Cardiac muscle cell (in vitro differentiated cells and primary cell): Measurements from ENCODE around the gene RFTN1. TPM values are rescaled to one million over a fixed set of nuclear protein-coding genes. Genes with fewer than 3 reads are reported as not detected.

Experiments used
- DNase-seq, 2 donors: peaks; one replicate each; pipeline versions ENCODE4 v3.0.0 to v3.0.0-alpha.2; 2010 to 2017; ENCODE audit warnings: low read depth in 1 of 2, low spot score in 1 of 2
- H3K27ac ChIP-seq: fragments of 200-600 bp; sonication (generic); 2 replicates; pipeline ENCODE4 v1.5.1; 2016
- H3K27me3 ChIP-seq: fragments of 200-600 bp; sonication (generic); 2 replicates; pipeline ENCODE4 v1.6.0; 2016; ENCODE audit warnings: control low read depth
- H3K36me3 ChIP-seq: fragments of 200-600 bp; sonication (generic); 2 replicates; pipeline ENCODE4 v1.5.1; 2016; ENCODE audit warnings: control low read depth
- H3K4me1 ChIP-seq: fragments of 200-600 bp; sonication (generic); 2 replicates; pipeline ENCODE4 v1.8.1; 2017; ENCODE audit warnings: low read depth, mild to moderate bottlenecking, mixed run types
- H3K4me3 ChIP-seq: fragments of 200-600 bp; sonication (generic); 2 replicates; pipeline ENCODE4 v1.5.1; 2016; ENCODE audit warnings: mild to moderate bottlenecking
- H3K9me3 ChIP-seq: fragments of 200-600 bp; sonication (generic); 2 replicates; pipeline ENCODE4 v1.5.1; 2017; ENCODE audit warnings: low read depth, mild to moderate bottlenecking, control low read depth
- polyA plus RNA-seq: library from polyadenylated mRNA; unstranded; fragments of >200 nt; fragmentation: Nextera tagmentation; extraction: Ambion mirVana; gene quantifications from 2 replicates; pipeline ENCODE4 v1.2.1, GENCODE V29; 2016
- total RNA-seq: library from RNA; depleted of rRNA; stranded (reverse); fragments of >200 nt; gene quantifications from 2 replicates; pipeline ENCODE4 v1.2.3, GENCODE V29; 2016
- TF ChIP-seq, protein P1 (sequence below): IDR thresholded peaks from 2 replicates; pipeline ENCODE4 v1.5.1; 2012; ENCODE audit warnings: low read depth, mild to moderate bottlenecking, low read length

The RFTN1 gene
- total and polyA plus RNA-seq, 2 experiments from 2014 or later, result 30.6 to 42.4 TPM

DNA sequence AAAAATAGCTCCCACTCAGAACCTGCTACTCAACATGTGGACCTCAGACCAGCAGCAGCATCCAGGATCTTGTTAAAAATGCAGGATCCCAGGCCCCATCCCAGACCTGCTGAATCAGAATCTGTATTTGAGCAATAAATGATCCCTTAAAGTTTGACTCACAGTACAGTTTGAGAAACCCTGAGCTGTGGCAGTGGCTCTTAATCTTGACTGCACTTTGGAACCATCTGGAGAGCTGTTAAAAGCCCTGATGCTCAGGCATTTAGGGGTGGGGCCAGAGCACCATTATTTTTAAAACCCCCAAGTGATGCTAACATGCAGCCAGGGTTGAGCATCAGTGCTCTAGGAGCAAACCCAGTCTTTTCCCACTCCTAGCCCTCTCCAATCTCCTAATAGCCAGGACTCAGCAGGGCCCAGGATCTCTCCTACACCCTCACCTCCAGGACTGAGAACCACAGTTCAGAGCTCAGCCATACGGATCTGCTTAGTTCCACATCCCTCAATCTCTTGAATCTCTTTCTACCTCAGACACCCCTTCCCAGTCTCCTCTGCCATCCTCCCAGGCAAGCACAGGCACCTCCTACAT lies 10.2 kb downstream of the RFTN1 start:
- H3K4me3 ChIP-seq, result no peak overlapping the region
- no peaks in the 10 kb centered on the region for H3K36me3 ChIP-seq
- H3K9me3 ChIP-seq, result no peaks in the 10 kb centered on the region
- H3K27me3 ChIP-seq, result no peaks in the 10 kb centered on the region
- TF ChIP-seq, protein P1, sequence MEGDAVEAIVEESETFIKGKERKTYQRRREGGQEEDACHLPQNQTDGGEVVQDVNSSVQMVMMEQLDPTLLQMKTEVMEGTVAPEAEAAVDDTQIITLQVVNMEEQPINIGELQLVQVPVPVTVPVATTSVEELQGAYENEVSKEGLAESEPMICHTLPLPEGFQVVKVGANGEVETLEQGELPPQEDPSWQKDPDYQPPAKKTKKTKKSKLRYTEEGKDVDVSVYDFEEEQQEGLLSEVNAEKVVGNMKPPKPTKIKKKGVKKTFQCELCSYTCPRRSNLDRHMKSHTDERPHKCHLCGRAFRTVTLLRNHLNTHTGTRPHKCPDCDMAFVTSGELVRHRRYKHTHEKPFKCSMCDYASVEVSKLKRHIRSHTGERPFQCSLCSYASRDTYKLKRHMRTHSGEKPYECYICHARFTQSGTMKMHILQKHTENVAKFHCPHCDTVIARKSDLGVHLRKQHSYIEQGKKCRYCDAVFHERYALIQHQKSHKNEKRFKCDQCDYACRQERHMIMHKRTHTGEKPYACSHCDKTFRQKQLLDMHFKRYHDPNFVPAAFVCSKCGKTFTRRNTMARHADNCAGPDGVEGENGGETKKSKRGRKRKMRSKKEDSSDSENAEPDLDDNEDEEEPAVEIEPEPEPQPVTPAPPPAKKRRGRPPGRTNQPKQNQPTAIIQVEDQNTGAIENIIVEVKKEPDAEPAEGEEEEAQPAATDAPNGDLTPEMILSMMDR, result no peak
- peaks cover 25% of the 10 kb centered on the region for H3K4me1 ChIP-seq
- no peak for DNase-seq
- H3K27ac ChIP-seq, result no peak overlapping the region

DNA sequence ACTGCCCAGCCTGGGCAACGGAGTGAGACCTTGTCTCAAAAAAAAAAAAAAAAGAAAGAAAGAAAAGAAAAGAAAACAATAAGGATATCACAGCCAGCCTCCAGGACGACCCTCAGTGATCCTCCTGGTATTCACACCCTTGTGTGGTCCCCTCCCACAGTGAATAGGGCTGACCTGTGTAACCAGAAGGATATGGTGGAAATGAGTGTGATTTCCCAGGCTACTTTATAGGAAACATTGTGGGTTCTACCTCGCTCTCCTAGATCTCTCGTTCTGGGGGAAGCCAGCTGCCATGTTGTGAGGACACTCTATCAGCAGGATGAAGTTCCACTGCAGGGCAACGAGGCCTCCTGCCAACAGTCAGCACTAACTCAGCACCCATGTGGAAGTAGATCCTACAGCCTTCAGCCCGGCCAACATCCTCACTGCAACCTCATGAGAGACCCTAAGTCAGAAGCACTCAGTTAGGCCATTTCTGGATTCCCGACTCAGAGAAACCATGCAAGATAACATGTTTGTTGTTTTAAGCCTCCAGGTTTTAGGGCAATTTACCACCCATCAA lies 11.1 kb downstream of the RFTN1 start:
- H3K27me3 ChIP-seq, result no peaks in the 10 kb centered on the region
- H3K9me3 ChIP-seq, result no peaks in the 10 kb centered on the region
- TF ChIP-seq, protein P1, result no peak
- no peak for DNase-seq
- no peaks in the 10 kb centered on the region for H3K36me3 ChIP-seq
- no peak overlapping the region for H3K27ac ChIP-seq
- peaks cover 17% of the 10 kb centered on the region for H3K4me1 ChIP-seq
- no peak overlapping the region for H3K4me3 ChIP-seq

DNA sequence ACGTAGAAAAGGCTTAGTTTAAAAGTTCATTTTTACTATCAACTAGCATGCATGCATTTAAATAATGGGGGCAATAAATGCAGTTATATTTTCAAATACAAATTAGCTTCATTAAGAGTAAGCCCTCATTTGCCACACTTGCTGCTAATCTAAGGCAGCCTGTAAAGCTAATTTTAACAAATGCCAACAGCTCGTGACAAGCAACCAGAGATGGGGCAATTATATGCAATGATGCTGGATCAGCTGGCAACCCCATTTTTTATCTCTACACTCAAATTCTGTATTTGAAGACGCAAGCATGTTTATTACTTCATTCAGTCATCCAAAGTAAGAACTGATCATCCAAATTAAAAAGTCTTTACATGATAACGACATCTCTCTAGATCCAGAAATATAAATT lies 12.1 kb downstream of the RFTN1 start:
- no peak for DNase-seq
- H3K4me1 ChIP-seq, result peaks cover 17% of the 10 kb centered on the region
- no peak overlapping the region for H3K27ac ChIP-seq
- H3K27me3 ChIP-seq, result no peaks in the 10 kb centered on the region
- H3K9me3 ChIP-seq, result no peaks in the 10 kb centered on the region
- H3K36me3 ChIP-seq, result no peaks in the 10 kb centered on the region
- TF ChIP-seq, protein P1, result no peak
- no peak overlapping the region for H3K4me3 ChIP-seq

DNA sequence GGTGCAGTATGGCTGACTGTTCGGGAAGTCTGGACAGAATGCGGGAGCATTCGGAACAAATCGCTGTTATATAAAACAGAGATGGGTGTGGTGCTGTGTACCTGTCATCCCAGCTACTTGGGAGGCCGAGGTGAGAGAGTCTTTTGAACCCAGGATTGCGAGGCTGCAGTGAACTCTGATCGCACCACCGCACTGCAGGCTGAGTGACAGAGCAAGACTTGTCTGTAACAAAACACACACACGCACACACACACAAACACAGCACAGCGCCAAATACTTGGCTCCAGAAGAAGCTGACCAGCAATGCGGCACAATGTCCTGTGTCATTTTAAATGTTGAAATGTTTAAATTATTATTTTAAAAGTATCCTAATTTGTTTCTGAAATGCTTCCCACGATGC lies 12.6 kb downstream of the RFTN1 start:
- Histone ChIP-seq H3K27ac (no peak overlapping the region), H3K27me3 (no peaks in the 10 kb centered on the region), H3K4me3 (no peak overlapping the region), H3K36me3 (no peaks in the 10 kb centered on the region), H3K9me3 (no peaks in the 10 kb centered on the region), H3K4me1 (peaks cover 17% of the 10 kb centered on the region)
- TF ChIP-seq, protein P1, result no peak
- DNase-seq, result no peak

DNA sequence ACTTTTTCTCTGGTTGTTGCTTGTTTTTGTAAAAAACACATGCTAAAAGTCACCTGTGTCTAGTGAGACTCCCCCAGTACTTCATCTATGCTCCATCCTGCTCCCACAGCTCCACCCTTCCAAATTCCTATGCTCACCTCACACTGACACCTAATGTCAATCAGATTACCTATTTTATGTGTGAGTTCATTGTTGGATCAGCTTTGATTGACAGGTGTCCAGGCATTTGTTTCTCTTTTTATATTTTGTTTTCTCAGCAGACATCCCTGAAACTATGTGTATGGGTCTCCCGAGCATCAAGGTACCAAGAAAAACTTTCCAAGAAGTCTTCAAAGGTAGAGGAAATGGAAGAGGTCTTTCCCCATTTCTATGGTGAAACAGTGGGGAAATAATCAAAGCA lies 13.4 kb downstream of the RFTN1 start:
- H3K27me3 ChIP-seq, result no peaks in the 10 kb centered on the region
- no peak overlapping the region for H3K4me3 ChIP-seq
- no peaks in the 10 kb centered on the region for H3K36me3 ChIP-seq
- DNase-seq, result no peak
- H3K9me3 ChIP-seq, result no peaks in the 10 kb centered on the region
- H3K4me1 ChIP-seq, result peaks cover 17% of the 10 kb centered on the region
- TF ChIP-seq, protein P1, result no peak
- H3K27ac ChIP-seq, result no peak overlapping the region

DNA sequence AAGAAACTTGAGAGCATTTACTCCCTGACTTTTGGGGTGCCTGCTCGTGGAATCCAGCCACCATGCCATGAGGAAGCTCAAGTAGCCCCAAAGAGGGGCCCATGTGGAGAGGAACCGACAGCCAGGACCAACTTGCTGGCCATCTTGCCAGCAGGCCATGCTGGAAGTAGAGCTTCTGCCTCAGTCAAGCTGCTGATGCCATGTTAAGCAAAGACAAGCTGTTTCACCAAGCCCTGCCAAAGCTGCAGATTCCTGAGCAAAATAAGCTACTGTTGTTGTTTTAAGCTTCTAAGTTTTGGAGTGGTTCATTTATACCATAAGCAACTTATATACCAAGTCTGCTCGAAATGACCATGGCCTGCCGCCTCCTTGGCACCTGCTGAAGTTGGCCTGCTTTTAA lies 14.1 kb downstream of the RFTN1 start:
- H3K27me3 ChIP-seq, result no peaks in the 10 kb centered on the region
- DNase-seq, result no peak
- TF ChIP-seq, protein P1, result no peak
- no peak overlapping the region for H3K27ac ChIP-seq
- H3K9me3 ChIP-seq, result no peaks in the 10 kb centered on the region
- no peaks in the 10 kb centered on the region for H3K36me3 ChIP-seq
- H3K4me3 ChIP-seq, result no peak overlapping the region
- H3K4me1 ChIP-seq, result peaks cover 17% of the 10 kb centered on the region
